HEK293 (cell line): Measurements from ENCODE around the gene NEK9.

Experiments
- ELK4 ChIP-seq: IDR thresholded peaks from 2 replicates; pipeline ENCODE4 v1.6.1; 2011; ENCODE audit warnings: mild to moderate bottlenecking, low read depth, low read length, borderline replicate concordance
- GLIS2 ChIP-seq: fragments of 450-650 bp; formaldehyde crosslinking; IDR thresholded peaks from 2 replicates; pipeline ENCODE4 v1.5.1; 2016; ENCODE audit warnings: missing biosample characterization, missing genetic modification characterization
- KLF17 ChIP-seq: fragments of 450-650 bp; formaldehyde crosslinking; IDR thresholded peaks from 2 replicates; pipeline ENCODE4 v1.5.1; 2016; ENCODE audit warnings: missing biosample characterization, missing genetic modification characterization
- KLF8 ChIP-seq: fragments of 450-650 bp; formaldehyde crosslinking; IDR thresholded peaks from 2 replicates; pipeline ENCODE4 v1.5.1; 2016; ENCODE audit warnings: missing biosample characterization, missing genetic modification characterization
- PATZ1 ChIP-seq: fragments of 450-650 bp; formaldehyde crosslinking; IDR thresholded peaks from 2 replicates; pipeline ENCODE4 v1.5.1; 2016; ENCODE audit warnings: missing biosample characterization, missing genetic modification characterization
- REST ChIP-seq: fragments of 450-650 bp; formaldehyde crosslinking; IDR thresholded peaks from 2 replicates; pipeline ENCODE4 v1.5.1; 2016; ENCODE audit warnings: missing biosample characterization, missing genetic modification characterization
- SP2 ChIP-seq: fragments of 450-650 bp; formaldehyde crosslinking; IDR thresholded peaks from 2 replicates; pipeline ENCODE4 v1.5.1; 2016; ENCODE audit warnings: missing biosample characterization, missing genetic modification characterization
- ZBTB11 ChIP-seq: fragments of 450-650 bp; formaldehyde crosslinking; conservative IDR thresholded peaks from 2 replicates; pipeline ENCODE4 v1.5.1; 2016; ENCODE audit warnings: low read depth, missing biosample characterization, missing genetic modification characterization
- ZNF214 ChIP-seq: fragments of 450-650 bp; formaldehyde crosslinking; IDR thresholded peaks from 2 replicates; pipeline ENCODE4 v1.5.1; 2017; ENCODE audit warnings: missing biosample characterization, mild to moderate bottlenecking, missing genetic modification characterization, borderline replicate concordance
- ZNF335 ChIP-seq: fragments of 450-650 bp; formaldehyde crosslinking; conservative IDR thresholded peaks from 2 replicates; pipeline ENCODE4 v1.5.1; 2016; ENCODE audit warnings: missing biosample characterization, missing genetic modification characterization
- ZNF677 ChIP-seq: fragments of 450-650 bp; IDR thresholded peaks from 2 replicates; pipeline ENCODE4 v1.5.0; 2018; ENCODE audit warnings: missing biosample characterization, mild to moderate bottlenecking, missing genetic modification characterization, moderate library complexity
- ZSCAN4 ChIP-seq: fragments of 450-650 bp; formaldehyde crosslinking; IDR thresholded peaks from 2 replicates; pipeline ENCODE4 v1.5.1; 2017; ENCODE audit warnings: missing biosample characterization, missing genetic modification characterization
- ZXDB ChIP-seq: fragments of 450-650 bp; formaldehyde crosslinking; IDR thresholded peaks from 2 replicates; pipeline ENCODE4 v1.5.1; 2016; ENCODE audit warnings: missing biosample characterization, missing genetic modification characterization

NEK9 gene

GRCh38 chr14:75063491-75064204 lies 63.2 kb downstream of the NEK9 start, which contains the start of gene ACYP1 (continued):
- TF ChIP-seq PATZ1 (tag by site-specific recombination) (peak; percentile 67), ZXDB (tag by site-specific recombination) (peak; percentile 38; the same call in 1 of the 2 replicates), ELK4 (peak; percentile 72; the same call in 1 of the 2 replicates), ZSCAN4 (tag by site-specific recombination) (0 out of 2 replicates have a peak, but pooled peaks have one; percentile 17), REST (tag by site-specific recombination) (peak; percentile 71; the same call in 1 of the 2 replicates), KLF17 (tag by site-specific recombination) (0 out of 2 replicates have a peak, but pooled peaks have one; percentile 21), GLIS2 (tag by site-specific recombination) (peak; percentile 78), ZNF335 (tag by site-specific recombination) (peak; percentile 74), ZBTB11 (peak; percentile 69), KLF8 (tag by site-specific recombination) (peak; percentile 56; the same call in 1 of the 2 replicates), SP2 (tag by site-specific recombination) (peak; percentile 92), ZNF677 (tag by site-specific recombination) (no peak), ZNF214 (tag by site-specific recombination) (no peak)
